ENCODE data around the gene LCE1D.

Gene LCE1D

GRCh38 chr1:152786077-152786476 lies 10.4 kb upstream of the LCE1D start, which contains the start of gene LCE1E:
Gene LCE1E, plus strand, starts transcription at chr1:152786257. Its CDS starts 1,043 bp downstream, at chr1:152787300.
- no peak for TF ChIP-seq POLR2AphosphoS5 (IDR thresholded peaks at IDR 0.05; ENCODE audit: borderline replicate concordance, low read depth, low read length)
- no peak for TF ChIP-seq EZH2 (IDR thresholded peaks at IDR 0.05)
- TF ChIP-seq FOXP2 (optimal IDR thresholded peaks at IDR 0.05; ENCODE audit: control extremely low read depth, extremely low read length, insufficient read depth): no peak
- no peaks in the 10 kb centered on the region for H3K9me3 ChIP-seq (ENCODE audit: low read depth, low read length)
- H3K36me3 ChIP-seq (ENCODE audit: insufficient read depth, low read length): no peaks in the 10 kb centered on the region
- H3K27ac ChIP-seq: no peak within 1 kb of the TSS
- no peak for DNase-seq (ENCODE audit: low read depth, low spot score)
- H3K9ac ChIP-seq (ENCODE audit: insufficient read length): no peak within 1 kb of the TSS
- H3K4me3 ChIP-seq: no peak within 1 kb of the TSS

GRCh38 chr1:152795686-152796085 lies 835 bp upstream of the LCE1D start:
- TF ChIP-seq POLR2AphosphoS5 (IDR thresholded peaks at IDR 0.05; ENCODE audit: borderline replicate concordance, low read depth, low read length) (no peak), EZH2 (IDR thresholded peaks at IDR 0.05) (no peak), FOXP2 (optimal IDR thresholded peaks at IDR 0.05; ENCODE audit: control extremely low read depth, extremely low read length, insufficient read depth) (no peak)
- no peak for DNase-seq (ENCODE audit: low read depth, low spot score)
- no peak overlapping the region for H3K4me3 ChIP-seq
- no peaks in the 10 kb centered on the region for H3K36me3 ChIP-seq (ENCODE audit: insufficient read depth, low read length)
- H3K9me3 ChIP-seq (ENCODE audit: low read depth, low read length): no peaks in the 10 kb centered on the region
- no peak overlapping the region for H3K27ac ChIP-seq
- H3K9ac ChIP-seq (ENCODE audit: insufficient read length): no peak overlapping the region

GRCh38 chr1:152801333-152801732 lies 4.8 kb downstream of the LCE1D start:
- no peak overlapping the region for H3K27ac ChIP-seq
- DNase-seq (ENCODE audit: low read depth, low spot score): no peak
- H3K4me3 ChIP-seq: no peak overlapping the region
- no peaks in the 10 kb centered on the region for H3K9me3 ChIP-seq (ENCODE audit: low read depth, low read length)
- H3K9ac ChIP-seq (ENCODE audit: insufficient read length): no peak overlapping the region
- H3K36me3 ChIP-seq (ENCODE audit: insufficient read depth, low read length): no peaks in the 10 kb centered on the region
- no peak for TF ChIP-seq FOXP2 (optimal IDR thresholded peaks at IDR 0.05; ENCODE audit: control extremely low read depth, extremely low read length, insufficient read depth)
- TF ChIP-seq EZH2 (IDR thresholded peaks at IDR 0.05): no peak
- no peak for TF ChIP-seq POLR2AphosphoS5 (IDR thresholded peaks at IDR 0.05; ENCODE audit: borderline replicate concordance, low read depth, low read length)

- DNase-seq (ENCODE audit: low read depth, low spot score): no peak
- Histone ChIP-seq H3K9ac (ENCODE audit: insufficient read length) (no peak within 1 kb of the TSS), H3K27ac (no peak within 1 kb of the TSS), H3K9me3 (ENCODE audit: low read depth, low read length) (no peaks in the 10 kb centered on the region), H3K36me3 (ENCODE audit: insufficient read depth, low read length) (no peaks in the 10 kb centered on the region), H3K4me3 (no peak within 1 kb of the TSS)
- TF ChIP-seq POLR2AphosphoS5 (IDR thresholded peaks at IDR 0.05; ENCODE audit: borderline replicate concordance, low read depth, low read length) (no peak), EZH2 (IDR thresholded peaks at IDR 0.05) (no peak), FOXP2 (optimal IDR thresholded peaks at IDR 0.05; ENCODE audit: control extremely low read depth, extremely low read length, insufficient read depth) (no peak)
Observed at GRCh38 chr1:152806576-152806975, 10.1 kb downstream of the LCE1D start, which contains the start of gene LCE1C. Gene LCE1C, minus strand, starts transcription at chr1:152806651. Its CDS starts 1,173 bp downstream, at chr1:152805478.

- Histone ChIP-seq H3K36me3 (ENCODE audit: insufficient read depth, low read length) (no peaks in the 10 kb centered on the region), H3K9ac (ENCODE audit: insufficient read length) (no peak overlapping the region), H3K9me3 (ENCODE audit: low read depth, low read length) (no peaks in the 10 kb centered on the region), H3K4me3 (no peak overlapping the region), H3K27ac (no peak overlapping the region)
- no peak for DNase-seq (ENCODE audit: low read depth, low spot score)
- TF ChIP-seq POLR2AphosphoS5 (IDR thresholded peaks at IDR 0.05; ENCODE audit: borderline replicate concordance, low read depth, low read length) (no peak), EZH2 (IDR thresholded peaks at IDR 0.05) (no peak), FOXP2 (optimal IDR thresholded peaks at IDR 0.05; ENCODE audit: control extremely low read depth, extremely low read length, insufficient read depth) (no peak)
Observed at GRCh38 chr1:152811050-152811449, 14.5 kb downstream of the LCE1D start.

- H3K9ac ChIP-seq (ENCODE audit: insufficient read length): no peak within 1 kb of the TSS
- TF ChIP-seq FOXP2 (optimal IDR thresholded peaks at IDR 0.05; ENCODE audit: control extremely low read depth, extremely low read length, insufficient read depth): no peak
- TF ChIP-seq EZH2 (IDR thresholded peaks at IDR 0.05): no peak
- TF ChIP-seq POLR2AphosphoS5 (IDR thresholded peaks at IDR 0.05; ENCODE audit: borderline replicate concordance, low read depth, low read length): no peak
- H3K4me3 ChIP-seq: no peak within 1 kb of the TSS
- no peak for DNase-seq (ENCODE audit: low read depth, low spot score)
- H3K9me3 ChIP-seq (ENCODE audit: low read depth, low read length): no peaks in the 10 kb centered on the region
- H3K36me3 ChIP-seq (ENCODE audit: insufficient read depth, low read length): no peaks in the 10 kb centered on the region
- no peak within 1 kb of the TSS for H3K27ac ChIP-seq
Observed at GRCh38 chr1:152811671-152812070, 15.2 kb downstream of the LCE1D start, which contains the start of gene LCE1B. Gene LCE1B, plus strand, starts transcription at chr1:152811971. Its CDS starts 476 bp downstream, at chr1:152812447.

GRCh38 chr1:152817309-152817708 lies 20.8 kb downstream of the LCE1D start:
- Histone ChIP-seq H3K9me3 (ENCODE audit: low read depth, low read length) (no peaks in the 10 kb centered on the region), H3K27ac (no peak overlapping the region), H3K4me3 (no peak overlapping the region), H3K9ac (ENCODE audit: insufficient read length) (no peak overlapping the region), H3K36me3 (ENCODE audit: insufficient read depth, low read length) (no peaks in the 10 kb centered on the region)
- TF ChIP-seq EZH2 (IDR thresholded peaks at IDR 0.05) (no peak), FOXP2 (optimal IDR thresholded peaks at IDR 0.05; ENCODE audit: control extremely low read depth, extremely low read length, insufficient read depth) (no peak), POLR2AphosphoS5 (IDR thresholded peaks at IDR 0.05; ENCODE audit: borderline replicate concordance, low read depth, low read length) (no peak)
- no peak for DNase-seq (ENCODE audit: low read depth, low spot score)

- Histone ChIP-seq H3K36me3 (ENCODE audit: insufficient read depth, low read length) (no peaks in the 10 kb centered on the region), H3K9me3 (ENCODE audit: low read depth, low read length) (no peaks in the 10 kb centered on the region), H3K4me3 (no peak overlapping the region), H3K27ac (no peak overlapping the region), H3K9ac (ENCODE audit: insufficient read length) (no peak overlapping the region)
- no peak for DNase-seq (ENCODE audit: low read depth, low spot score)
- TF ChIP-seq POLR2AphosphoS5 (IDR thresholded peaks at IDR 0.05; ENCODE audit: borderline replicate concordance, low read depth, low read length) (no peak), FOXP2 (optimal IDR thresholded peaks at IDR 0.05; ENCODE audit: control extremely low read depth, extremely low read length, insufficient read depth) (no peak), EZH2 (IDR thresholded peaks at IDR 0.05) (no peak)
Observed at GRCh38 chr1:152823294-152823693, 26.8 kb downstream of the LCE1D start.

GRCh38 chr1:152824964-152825363 lies 28.4 kb downstream of the LCE1D start:
- TF ChIP-seq EZH2 (IDR thresholded peaks at IDR 0.05): no peak
- no peak for TF ChIP-seq POLR2AphosphoS5 (IDR thresholded peaks at IDR 0.05; ENCODE audit: borderline replicate concordance, low read depth, low read length)
- TF ChIP-seq FOXP2 (optimal IDR thresholded peaks at IDR 0.05; ENCODE audit: control extremely low read depth, extremely low read length, insufficient read depth): no peak
- no peaks in the 10 kb centered on the region for H3K9me3 ChIP-seq (ENCODE audit: low read depth, low read length)
- no peak overlapping the region for H3K9ac ChIP-seq (ENCODE audit: insufficient read length)

More at GRCh38 chr1:152824964-152825363, 28.4 kb downstream of the LCE1D start:
- no peak for DNase-seq (ENCODE audit: low read depth, low spot score)
- Histone ChIP-seq H3K36me3 (ENCODE audit: insufficient read depth, low read length) (no peaks in the 10 kb centered on the region), H3K27ac (no peak overlapping the region), H3K4me3 (no peak overlapping the region)
